Fibroblast of lung (primary cell): Measurements from ENCODE around the gene RASSF5.

Experiments used
- CTCF ChIP-seq, 2 donors: IDR thresholded peaks in 1 of 2; conservative IDR thresholded peaks in 1 of 2; 1 replicate in 1 of 2; 2 replicates in 1 of 2; pipeline ENCODE4 v1.5.1; 2011 to 2012; ENCODE audit warnings: low read length in 2 of 2, control low read depth in 1 of 2, inconsistent platforms in 1 of 2, low read depth in 1 of 2, mild to moderate bottlenecking in 1 of 2
- EZH2 ChIP-seq: IDR thresholded peaks from 2 replicates; pipeline ENCODE4 v1.5.1; 2012; ENCODE audit warnings: low read length, control low read depth, mild to moderate bottlenecking; ENCODE audit errors: missing control alignments

GRCh38 chr1:206526064-206526911 lies 19.0 kb downstream of the RASSF5 start:
- no peak for TF ChIP-seq CTCF (conservative IDR thresholded peaks at IDR 0.05 in 1 of 2, IDR thresholded peaks at IDR 0.05 in 1 of 2; ENCODE audit: low read depth in 1 of 2, low read length in 2 of 2)
- TF ChIP-seq EZH2: no peak
